ENCODE measurements around the gene KIF22.

DNA sequence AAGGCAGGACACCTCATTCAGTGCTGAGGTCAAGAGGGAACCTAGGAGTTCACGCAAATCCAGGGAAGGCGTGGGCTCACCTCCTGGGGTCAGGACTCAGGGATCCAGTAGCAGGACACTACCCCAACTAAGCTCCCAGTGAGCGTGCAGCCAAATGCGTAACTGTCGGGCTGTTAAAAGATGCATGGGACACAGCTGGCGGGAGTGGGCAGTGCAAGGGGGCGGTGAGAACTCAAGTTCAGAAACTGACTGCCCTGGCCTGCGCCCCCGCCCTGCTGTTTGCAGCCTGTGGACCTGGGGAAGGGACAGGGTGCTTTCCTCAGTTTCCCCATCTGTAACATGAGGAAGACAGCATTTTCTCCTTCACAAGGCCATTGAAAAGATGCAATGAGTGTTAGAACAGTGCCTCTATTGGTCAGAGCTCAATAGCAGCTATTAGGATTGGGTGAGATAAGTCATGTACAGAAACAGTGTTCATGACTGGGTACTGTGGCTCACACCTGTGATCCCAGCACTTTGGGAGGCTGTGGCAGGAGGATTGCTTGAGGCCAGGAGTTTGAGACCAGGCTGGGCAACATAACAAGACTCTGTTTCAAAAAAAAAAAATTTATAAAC is 52.3 kb downstream of the KIF22 start:
- TF ChIP-seq POLR2AphosphoS5 (IDR thresholded peaks at IDR 0.05; ENCODE audit: low read depth, low read length) = no peak
- TF ChIP-seq, protein P1, sequence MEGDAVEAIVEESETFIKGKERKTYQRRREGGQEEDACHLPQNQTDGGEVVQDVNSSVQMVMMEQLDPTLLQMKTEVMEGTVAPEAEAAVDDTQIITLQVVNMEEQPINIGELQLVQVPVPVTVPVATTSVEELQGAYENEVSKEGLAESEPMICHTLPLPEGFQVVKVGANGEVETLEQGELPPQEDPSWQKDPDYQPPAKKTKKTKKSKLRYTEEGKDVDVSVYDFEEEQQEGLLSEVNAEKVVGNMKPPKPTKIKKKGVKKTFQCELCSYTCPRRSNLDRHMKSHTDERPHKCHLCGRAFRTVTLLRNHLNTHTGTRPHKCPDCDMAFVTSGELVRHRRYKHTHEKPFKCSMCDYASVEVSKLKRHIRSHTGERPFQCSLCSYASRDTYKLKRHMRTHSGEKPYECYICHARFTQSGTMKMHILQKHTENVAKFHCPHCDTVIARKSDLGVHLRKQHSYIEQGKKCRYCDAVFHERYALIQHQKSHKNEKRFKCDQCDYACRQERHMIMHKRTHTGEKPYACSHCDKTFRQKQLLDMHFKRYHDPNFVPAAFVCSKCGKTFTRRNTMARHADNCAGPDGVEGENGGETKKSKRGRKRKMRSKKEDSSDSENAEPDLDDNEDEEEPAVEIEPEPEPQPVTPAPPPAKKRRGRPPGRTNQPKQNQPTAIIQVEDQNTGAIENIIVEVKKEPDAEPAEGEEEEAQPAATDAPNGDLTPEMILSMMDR (IDR thresholded peaks at IDR 0.05) = no peak
- no peak for TF ChIP-seq EP300 (IDR thresholded peaks at IDR 0.05; ENCODE audit: borderline replicate concordance in 1 of 2, low read depth in 1 of 2, low read length in 1 of 2)
- TF ChIP-seq TEAD4 (IDR thresholded peaks at IDR 0.05; ENCODE audit: borderline replicate concordance, insufficient read depth) = no peak
- TF ChIP-seq, protein P2, sequence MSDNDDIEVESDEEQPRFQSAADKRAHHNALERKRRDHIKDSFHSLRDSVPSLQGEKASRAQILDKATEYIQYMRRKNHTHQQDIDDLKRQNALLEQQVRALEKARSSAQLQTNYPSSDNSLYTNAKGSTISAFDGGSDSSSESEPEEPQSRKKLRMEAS (IDR thresholded peaks at IDR 0.05; ENCODE audit: low read depth) = no peak
- no peak for TF ChIP-seq FOXJ3 (CRISPR knock-in tag; IDR thresholded peaks at IDR 0.05)
- no peak for TF ChIP-seq MXI1 (IDR thresholded peaks at IDR 0.05; ENCODE audit: low read depth, low read length)
- TF ChIP-seq SMC3 (IDR thresholded peaks at IDR 0.05; ENCODE audit: low read depth, low read length) = no peak
- TF ChIP-seq GABPA (IDR thresholded peaks at IDR 0.05; ENCODE audit: low read depth) = no peak
- no peak for TF ChIP-seq IRF3 (IDR thresholded peaks at IDR 0.05; ENCODE audit: low read depth, low read length)
- TF ChIP-seq EZH2phosphoT487 (IDR thresholded peaks at IDR 0.05; ENCODE audit: borderline replicate concordance, low read depth) = no peak
- TF ChIP-seq TAF1 (IDR thresholded peaks at IDR 0.05; ENCODE audit: borderline replicate concordance, low read depth, low read length) = no peak
- TF ChIP-seq NRF1 (IDR thresholded peaks at IDR 0.05; ENCODE audit: low read depth, low read length) = no peak

All from SK-N-SH (cell line).